ENCODE measurements around the gene CCBE1. TPM values are rescaled to one million over a fixed set of nuclear protein-coding genes. Genes with fewer than 3 reads are reported as not detected.

CCBE1 gene
- total and polyA plus RNA-seq, 2 of the 4 experiments (the other 2 are of a cell fraction), result 64.8 to 148 TPM

GRCh38 chr18:59743566-59743965 is 46.3 kb upstream of the CCBE1 start:
- CTCF ChIA-PET, result interaction anchor here (1.1 to 1.2 kb wide), 2 partner anchors 46 to 80 kb away, joined by 3 to 4 read pairs; partner anchors contain the start of gene CCBE1
- peak overlapping the region; percentile 61 to 90 for H4K8ac ChIP-seq (ENCODE audit: low read depth in 2 of 2, low read length in 2 of 2)
- peak; percentile 67 for DNase-seq
- H3K4me1 ChIP-seq (ENCODE audit: control insufficient read depth, insufficient read depth, low read length), result peaks cover 20% of the 10 kb centered on the region
- H2BK20ac ChIP-seq (ENCODE audit: low read depth, low read length), result peak overlapping the region; percentile 96
- H3K9ac ChIP-seq (ENCODE audit: low read depth, low read length), result no peak overlapping the region; the same call in 1 of the 2 replicates
- H3K23ac ChIP-seq (ENCODE audit: low read depth, low read length), result peak overlapping the region; percentile 94
- in situ Hi-C loops (cut with MboI; ENCODE audit: low sequenced_read_pairs) (no loop called here), intact Hi-C loops (cut with micrococcal nuclease) (loop anchor here (1.0 to 10.0 kb wide), 2 partner anchors 27 to 49 kb away; partner anchors contain the start of gene CCBE1), dilution Hi-C loops (cut with HindIII; ENCODE audit: low sequenced_read_pairs, unreplicated experiment) (no loop called here)
- H3K18ac ChIP-seq (ENCODE audit: low read depth, low read length), result peak overlapping the region; percentile 97
- no peak overlapping the region for H2AFZ ChIP-seq (replicated peaks; ENCODE audit: low read length, poor library complexity)
- H3K36me3 ChIP-seq (ENCODE audit: control insufficient read depth, insufficient read depth, low read length), result no peaks in the 10 kb centered on the region
- peak overlapping the region; percentile 69 for H3K4ac ChIP-seq (ENCODE audit: low read depth, low read length)
- peak; percentile 16 for ATAC-seq (ENCODE audit: low read depth)
- peak overlapping the region; percentile 72 for H3K27ac ChIP-seq (ENCODE audit: insufficient read depth, low read length)
- peak overlapping the region; percentile 94 for H2BK120ac ChIP-seq (ENCODE audit: low read depth, low read length)
- POLR2A ChIA-PET (ENCODE audit: unreplicated experiment), result no interaction called here
- BruUV-seq (replicated peaks), result no TSS peak
- H3K4me3 ChIP-seq (ENCODE audit: insufficient read depth, low read depth, low read length), result no peak overlapping the region
- peak overlapping the region; percentile 82; the same call in 1 of the 2 replicates for H2AK5ac ChIP-seq (ENCODE audit: low read depth, low read length)
- H3K9me3 ChIP-seq (ENCODE audit: control insufficient read depth, insufficient read depth, low read length), result peaks cover 4% of the 10 kb centered on the region; the same call in 1 of the 2 replicates
- no CpG with 5 or more reads among the region's 3 CpGs for WGBS, 2 experiments (ENCODE audit: extremely low coverage in 2 of 2, insufficient read length in 1 of 2)
- H4K5ac ChIP-seq (ENCODE audit: low read depth, low read length), result peak overlapping the region; percentile 95; the same call in 1 of the 2 replicates
- H3K56ac ChIP-seq (ENCODE audit: extremely low read depth, insufficient read depth, low read length), result peak overlapping the region; percentile 65; the same call in 1 of the 2 replicates
- no peaks in the 10 kb centered on the region for H3K27me3 ChIP-seq (ENCODE audit: control insufficient read depth, insufficient read depth, low read length)
- no peak overlapping the region for H2AK9ac ChIP-seq (replicated peaks; ENCODE audit: low read depth, low read length, poor library complexity)
- H3K79me1 ChIP-seq (ENCODE audit: low read depth in 1 of 2, low read length in 2 of 2), result no peaks in the 10 kb centered on the region
- TF ChIP-seq RAD21 (IDR thresholded peaks at IDR 0.05; ENCODE audit: low read length) (no peak), CEBPB (IDR thresholded peaks at IDR 0.05; ENCODE audit: low read depth, low read length) (0 out of 2 replicates have a peak, but pooled peaks have one; percentile 15)
- peak overlapping the region; percentile 92 for H4K91ac ChIP-seq (ENCODE audit: insufficient read depth, low read depth, low read length)
- H4K20me1 ChIP-seq (ENCODE audit: insufficient read depth, low read length), result no peaks in the 10 kb centered on the region
- H3K14ac ChIP-seq (replicated peaks; ENCODE audit: low read depth, low read length), result peak overlapping the region; percentile 86
- peaks cover 14% of the 10 kb centered on the region for H3K9me1 ChIP-seq (ENCODE audit: insufficient read depth, low read length)
- H2BK15ac ChIP-seq (ENCODE audit: low read depth, low read length), result peak overlapping the region; percentile 89; the same call in 2 of the 3 replicates
- H2BK5ac ChIP-seq (ENCODE audit: low read depth, low read length, poor library complexity, severe bottlenecking), result peak overlapping the region; percentile 100
- peak overlapping the region; percentile 61; the same call in 1 of the 2 replicates for H3K4me2 ChIP-seq (ENCODE audit: low read depth, low read length)

All from IMR-90 (cell line).